NOMO-1 treated with dmso at 0.1 percent for 144 hours (cell line): ENCODE results near the gene EHBP1L1.
A peak's percentile ranks its signal among the peaks of the same experiment; 100 is the strongest.

Experiments used
- DNase-seq: peaks from one replicate; lab custom pipeline; 2025; ENCODE audit not compliant: unreplicated experiment; lab: John Stamatoyannopoulos, UW

Gene EHBP1L1

GRCh38 chr11:65575568-65576231 lies at the start of gene EHBP1L1:
Gene EHBP1L1 (plus strand): TSS chr11:65576053. CDS start chr11:65576303, 250 bp downstream.
- DNase-seq: peak; percentile 47

- DNase-seq: no peak
Observed at GRCh38 chr11:65526744-65527143, 49.1 kb upstream of the EHBP1L1 start.

GRCh38 chr11:65528819-65529350 lies 47.0 kb upstream of the EHBP1L1 start:
- DNase-seq: no peak

- no peak for DNase-seq
Observed at GRCh38 chr11:65529475-65530156, 46.2 kb upstream of the EHBP1L1 start.

- DNase-seq: no peak
Observed at GRCh38 chr11:65530157-65530496, 45.7 kb upstream of the EHBP1L1 start.

- DNase-seq: no peak
Observed at GRCh38 chr11:65532388-65533064, 43.3 kb upstream of the EHBP1L1 start.

- DNase-seq: no peak
Observed at GRCh38 chr11:65535102-65535501, 40.8 kb upstream of the EHBP1L1 start.

GRCh38 chr11:65536412-65537295 lies 39.2 kb upstream of the EHBP1L1 start:
- DNase-seq: no peak

GRCh38 chr11:65537296-65537597 lies 38.6 kb upstream of the EHBP1L1 start:
- DNase-seq: no peak

- DNase-seq: no peak
Observed at GRCh38 chr11:65537620-65538231, 38.1 kb upstream of the EHBP1L1 start.

- DNase-seq: no peak
Observed at GRCh38 chr11:65538232-65538914, 37.5 kb upstream of the EHBP1L1 start.

- DNase-seq: no peak
Observed at GRCh38 chr11:65538915-65539743, 36.7 kb upstream of the EHBP1L1 start.

- no peak for DNase-seq
Observed at GRCh38 chr11:65539744-65540289, 36.0 kb upstream of the EHBP1L1 start.

- DNase-seq: peak; percentile 90
Observed at GRCh38 chr11:65540290-65541092, 35.4 kb upstream of the EHBP1L1 start.

GRCh38 chr11:65541093-65541982 lies 34.5 kb upstream of the EHBP1L1 start:
- DNase-seq: no peak

- DNase-seq: no peak
Observed at GRCh38 chr11:65542738-65543390, 33.0 kb upstream of the EHBP1L1 start.

GRCh38 chr11:65545853-65546216 lies 30.0 kb upstream of the EHBP1L1 start:
- DNase-seq: no peak
